Gastroesophageal sphincter (tissue), 4 donors: ENCODE results near the gene PDE6A. TPM values are rescaled to one million over a fixed set of nuclear protein-coding genes. Genes with fewer than 3 reads are reported as not detected.

Experiments
- ATAC-seq: fragments of 150-250 bp; one replicate; pipeline ENCODE4 v1.9.1; 2016; ENCODE audit warnings: mild to moderate bottlenecking, moderate library complexity
- H3K27ac ChIP-seq, 4 donors: fragments of 200-600 bp; sonication (generic) in 3 of 4; 1 replicate in 3 of 4; 2 replicates in 1 of 4; pipeline ENCODE4 v1.5.1; 2016 to 2019
- H3K27me3 ChIP-seq: fragments of 200-600 bp; sonication (generic); one replicate; pipeline ENCODE4 v1.5.1; 2019
- H3K36me3 ChIP-seq, 2 donors: fragments of 200-600 bp; sonication (generic); one replicate each; pipeline ENCODE4 v1.5.1; 2019; ENCODE audit warnings: control low read depth in 1 of 2
- H3K4me1 ChIP-seq, 3 donors: fragments of 200-600 bp; sonication (generic); 1 replicate in 2 of 3; 2 replicates in 1 of 3; pipeline ENCODE4 v1.5.1; 2016 to 2019; ENCODE audit warnings: control low read depth in 2 of 3
- H3K4me3 ChIP-seq, 2 donors: fragments of 200-600 bp; sonication (generic); one replicate each; pipeline ENCODE4 v1.5.1; 2019; ENCODE audit warnings: mild to moderate bottlenecking in 1 of 2, moderate library complexity in 1 of 2
- H3K9me3 ChIP-seq, 3 donors: fragments of 200-600 bp; sonication (generic); one replicate each; pipeline ENCODE4 v1.5.1; 2017 to 2019; ENCODE audit warnings: control low read depth in 2 of 3
- EP300 ChIP-seq: sonication (generic); formaldehyde crosslinking; IDR thresholded peaks from one replicate; pipeline ENCODE4 v1.6.1; 2017; ENCODE audit warnings: antibody characterized with exemption, mild to moderate bottlenecking
- POLR2A ChIP-seq, 2 donors: fragments of 450-650 bp; IDR thresholded peaks; one replicate each; pipeline ENCODE4 v1.6.1; 2017; ENCODE audit warnings: antibody characterized with exemption in 2 of 2, mild to moderate bottlenecking in 2 of 2, moderate library complexity in 1 of 2
- POLR2AphosphoS5 ChIP-seq: sonication (generic); formaldehyde crosslinking; IDR thresholded peaks from one replicate; pipeline ENCODE4 v1.6.1; 2017; ENCODE audit warnings: antibody characterized with exemption
- WGBS, 2 donors: methylation state at CpG; one replicate each; pipeline ENCODE4 v1.1.5; 2018; ENCODE audit warnings: low coverage in 1 of 2; 5-methylcytosine and 5-hydroxymethylcytosine counted together
- total RNA-seq, 4 donors: library from RNA; depleted of rRNA; stranded (reverse); fragments of >200 nt; gene quantifications; one replicate each; pipeline ENCODE4 v1.1.0, GENCODE V29; 2016
- TF ChIP-seq, protein P1 (sequence below), 4 experiments: fragments of 200-600 bp in 2 of 4; fragments of 450-650 bp in 2 of 4; sonication (generic) in 1 of 4; IDR thresholded peaks; one replicate each; pipeline ENCODE4 v1.5.1; 2017 to 2019; ENCODE audit warnings: antibody characterized with exemption in 4 of 4, mild to moderate bottlenecking in 2 of 4, moderate library complexity in 2 of 4

Gene PDE6A
- total RNA-seq, 4 donors from 2014 or later = 0.05 TPM; not detected in 3

DNA sequence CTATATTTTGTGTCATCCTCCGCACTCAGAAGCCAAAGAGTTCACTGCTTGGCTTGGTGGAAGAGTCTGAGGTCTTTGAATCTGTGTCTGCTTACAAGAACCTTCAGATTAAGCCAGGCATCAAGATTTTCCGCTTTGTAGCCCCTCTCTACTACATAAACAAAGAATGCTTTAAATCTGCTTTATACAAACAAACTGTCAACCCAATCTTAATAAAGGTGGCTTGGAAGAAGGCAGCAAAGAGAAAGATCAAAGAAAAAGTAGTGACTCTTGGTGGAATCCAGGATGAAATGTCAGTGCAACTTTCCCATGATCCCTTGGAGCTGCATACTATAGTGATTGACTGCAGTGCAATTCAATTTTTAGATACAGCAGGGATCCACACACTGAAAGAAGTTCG is 36.6 kb upstream of the PDE6A start:
- Histone ChIP-seq H3K4me1 (no peaks in the 10 kb centered on the region), H3K9me3 (no peaks in the 10 kb centered on the region), H3K27me3 (no peaks in the 10 kb centered on the region), H3K4me3 (no peak overlapping the region), H3K27ac (no peak overlapping the region), H3K36me3 (peaks cover 0 to 60% of the 10 kb centered on the region in 2 donors)
- ATAC-seq = no peak
- 13 to 52% methylated on average over 1 to 3 of the region's 3 CpGs for WGBS, 2 donors
- TF ChIP-seq EP300 (no peak), POLR2A (IDR thresholded peaks at IDR 0.05) (no peak), POLR2AphosphoS5 (no peak)
- TF ChIP-seq, protein P1, sequence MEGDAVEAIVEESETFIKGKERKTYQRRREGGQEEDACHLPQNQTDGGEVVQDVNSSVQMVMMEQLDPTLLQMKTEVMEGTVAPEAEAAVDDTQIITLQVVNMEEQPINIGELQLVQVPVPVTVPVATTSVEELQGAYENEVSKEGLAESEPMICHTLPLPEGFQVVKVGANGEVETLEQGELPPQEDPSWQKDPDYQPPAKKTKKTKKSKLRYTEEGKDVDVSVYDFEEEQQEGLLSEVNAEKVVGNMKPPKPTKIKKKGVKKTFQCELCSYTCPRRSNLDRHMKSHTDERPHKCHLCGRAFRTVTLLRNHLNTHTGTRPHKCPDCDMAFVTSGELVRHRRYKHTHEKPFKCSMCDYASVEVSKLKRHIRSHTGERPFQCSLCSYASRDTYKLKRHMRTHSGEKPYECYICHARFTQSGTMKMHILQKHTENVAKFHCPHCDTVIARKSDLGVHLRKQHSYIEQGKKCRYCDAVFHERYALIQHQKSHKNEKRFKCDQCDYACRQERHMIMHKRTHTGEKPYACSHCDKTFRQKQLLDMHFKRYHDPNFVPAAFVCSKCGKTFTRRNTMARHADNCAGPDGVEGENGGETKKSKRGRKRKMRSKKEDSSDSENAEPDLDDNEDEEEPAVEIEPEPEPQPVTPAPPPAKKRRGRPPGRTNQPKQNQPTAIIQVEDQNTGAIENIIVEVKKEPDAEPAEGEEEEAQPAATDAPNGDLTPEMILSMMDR (IDR thresholded peaks at IDR 0.05) = no peak

DNA sequence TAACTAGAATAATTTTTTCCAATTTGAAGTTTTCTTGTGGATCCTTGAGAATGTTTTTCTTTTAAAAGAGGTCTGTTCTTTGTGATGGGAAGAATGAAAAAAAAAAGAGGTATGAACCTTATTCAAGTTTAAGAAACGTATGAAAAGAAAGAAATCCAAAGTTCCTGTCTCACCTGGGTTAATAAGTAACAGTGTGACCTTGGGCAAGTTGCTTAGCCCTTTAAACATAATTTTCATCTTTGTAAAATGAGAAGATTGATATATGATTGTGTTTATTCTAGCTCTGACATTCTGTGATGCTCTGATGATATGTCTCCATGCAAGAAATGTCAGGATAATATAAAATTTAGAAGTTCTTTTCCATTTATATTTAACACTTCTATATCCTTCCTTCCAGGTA is 35.3 kb upstream of the PDE6A start:
- Histone ChIP-seq H3K27ac (no peak overlapping the region), H3K27me3 (no peaks in the 10 kb centered on the region), H3K4me1 (no peaks in the 10 kb centered on the region), H3K36me3 (peaks cover 0 to 60% of the 10 kb centered on the region in 2 donors), H3K9me3 (no peaks in the 10 kb centered on the region), H3K4me3 (no peak overlapping the region)
- TF ChIP-seq EP300 = no peak
- no peak for TF ChIP-seq POLR2A (IDR thresholded peaks at IDR 0.05)
- no peak for TF ChIP-seq POLR2AphosphoS5
- TF ChIP-seq, protein P1 (IDR thresholded peaks at IDR 0.05) = no peak
- 89 to 92% methylated on average over 1 of the region's 1 CpG for WGBS, 2 donors
- ATAC-seq = no peak

DNA sequence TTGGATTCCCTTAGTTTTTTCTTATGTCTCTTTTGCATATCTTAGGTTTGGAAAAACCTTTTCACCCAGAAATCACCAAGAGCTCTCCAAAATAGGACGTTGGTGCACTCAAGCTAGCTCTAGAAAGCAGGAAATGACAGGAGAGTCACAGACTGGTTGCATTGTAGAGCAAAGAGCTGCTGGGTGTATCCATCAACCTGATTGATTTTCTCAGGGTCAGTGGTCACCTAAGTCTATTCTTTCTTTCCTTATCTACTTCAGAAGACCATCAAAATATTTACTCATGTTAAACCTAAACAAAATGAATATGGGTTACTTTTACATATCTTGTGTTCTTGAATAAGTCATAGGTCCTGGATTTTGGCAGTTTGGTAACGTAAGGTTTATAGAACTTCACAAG is 30.8 kb upstream of the PDE6A start:
- Histone ChIP-seq H3K36me3 (peaks cover 0 to 43% of the 10 kb centered on the region in 2 donors), H3K27ac (no peak overlapping the region), H3K9me3 (no peaks in the 10 kb centered on the region), H3K4me1 (no peaks in the 10 kb centered on the region), H3K27me3 (no peaks in the 10 kb centered on the region), H3K4me3 (no peak overlapping the region)
- TF ChIP-seq POLR2A (IDR thresholded peaks at IDR 0.05) (no peak), POLR2AphosphoS5 (no peak), EP300 (no peak)
- TF ChIP-seq, protein P1 (IDR thresholded peaks at IDR 0.05) = no peak
- no peak for ATAC-seq
- WGBS, 2 donors = 55 to 69% methylated on average over 2 of the region's 2 CpGs

DNA sequence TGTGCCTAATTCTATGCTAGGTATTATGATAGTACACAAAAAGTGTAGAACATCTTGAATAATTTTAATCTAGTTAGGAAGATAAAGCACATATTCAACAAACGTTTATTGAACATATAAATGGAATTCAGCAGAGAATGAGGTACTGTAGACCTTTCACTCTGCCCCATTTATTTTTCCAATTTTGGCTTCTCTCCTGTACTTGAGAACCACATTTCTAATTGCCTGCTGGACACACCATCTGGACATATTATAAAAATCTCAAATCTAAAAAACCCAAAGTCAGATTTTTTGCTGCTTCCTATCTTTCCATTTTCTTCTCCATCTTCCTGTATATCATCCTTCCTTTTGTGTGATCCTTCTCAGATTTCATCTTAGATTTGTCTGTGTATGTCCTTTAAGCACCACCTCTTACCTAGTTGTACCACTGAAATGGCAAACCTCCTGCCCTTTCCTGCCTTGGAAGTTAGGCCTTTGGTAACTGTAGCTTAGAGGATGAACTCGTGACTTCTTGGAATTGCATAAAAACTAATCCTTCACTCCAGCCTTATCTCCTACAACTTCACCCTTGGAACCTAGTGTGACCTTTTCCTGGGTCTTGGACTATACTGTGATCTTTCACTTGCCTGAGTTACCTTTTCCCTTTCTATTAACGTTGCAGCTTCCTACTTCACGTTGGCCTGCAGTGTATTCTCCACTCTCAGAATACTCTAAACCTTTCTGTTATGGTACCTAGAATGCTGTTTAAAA is 24.8 kb upstream of the PDE6A start:
- TF ChIP-seq POLR2A (IDR thresholded peaks at IDR 0.05) (no peak), POLR2AphosphoS5 (no peak), EP300 (no peak)
- TF ChIP-seq, protein P1 (IDR thresholded peaks at IDR 0.05) = no peak
- ATAC-seq = no peak
- Histone ChIP-seq H3K9me3 (no peaks in the 10 kb centered on the region), H3K27me3 (no peaks in the 10 kb centered on the region), H3K36me3 (peaks cover 0 to 7% of the 10 kb centered on the region in 2 donors), H3K27ac (no peak overlapping the region), H3K4me3 (no peak overlapping the region), H3K4me1 (no peaks in the 10 kb centered on the region)
- 72 to 85% methylated on average over 4 of the region's 4 CpGs for WGBS, 2 donors

DNA sequence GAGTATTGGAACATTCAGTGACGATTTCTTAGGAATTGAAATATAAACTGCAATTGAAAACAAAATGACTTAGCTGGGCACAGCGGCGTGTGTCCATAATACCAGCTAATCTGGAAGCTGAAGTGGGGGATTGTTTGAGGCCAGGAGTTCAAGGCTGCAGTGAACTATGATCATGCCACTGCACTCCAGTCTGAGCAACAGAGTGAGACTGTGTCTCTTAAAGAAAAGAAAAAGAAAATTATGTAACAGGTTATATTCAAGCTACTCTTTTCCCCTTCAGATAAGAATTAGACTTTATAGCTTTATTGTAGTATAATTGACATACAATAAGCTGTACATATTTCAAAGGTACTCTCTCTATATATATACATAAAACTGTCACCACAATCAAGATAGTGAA is 22.4 kb upstream of the PDE6A start:
- 80 to 88% methylated on average over 2 to 3 of the region's 3 CpGs for WGBS, 2 donors
- H3K9me3 ChIP-seq = no peaks in the 10 kb centered on the region
- TF ChIP-seq POLR2A (IDR thresholded peaks at IDR 0.05) (no peak), EP300 (no peak), POLR2AphosphoS5 (no peak)
- TF ChIP-seq, protein P1 (IDR thresholded peaks at IDR 0.05) = no peak
- H3K27ac ChIP-seq = no peak overlapping the region
- H3K36me3 ChIP-seq = peaks cover 0 to 7% of the 10 kb centered on the region in 2 donors
- ATAC-seq = no peak
- H3K27me3 ChIP-seq = no peaks in the 10 kb centered on the region
- H3K4me3 ChIP-seq = no peak overlapping the region
- peaks cover 0 to 1% (median 0%) of the 10 kb centered on the region in 3 donors for H3K4me1 ChIP-seq
